NCI-H748 (cell line): ENCODE results near the gene UGT2B7.
"Not testable (repeated sequence)": the region's sequence is repeated elsewhere in the genome, so short reads cannot be mapped to it uniquely, and the experiment has no call there.

Experiments used
- DNase-seq: peaks from one replicate; lab custom pipeline; 2025; ENCODE audit not compliant: unreplicated experiment; lab: John Stamatoyannopoulos, UW

The UGT2B7 gene

GRCh38 chr4:69078852-69079251 is 17.4 kb upstream of the UGT2B7 start:
- DNase-seq, result peak; percentile 15

- DNase-seq, result no peak
Measured at GRCh38 chr4:69088473-69088872, 7.8 kb upstream of the UGT2B7 start.

- DNase-seq, result no peak
Measured at GRCh38 chr4:69089388-69089787, 6.9 kb upstream of the UGT2B7 start.

- DNase-seq, result peak; percentile 86
Measured at GRCh38 chr4:69092190-69092589, 4.1 kb upstream of the UGT2B7 start.

GRCh38 chr4:69092980-69093568 is 3.2 kb upstream of the UGT2B7 start:
- no peak for DNase-seq

- DNase-seq, result no peak
Measured at GRCh38 chr4:69093681-69094080, 2.6 kb upstream of the UGT2B7 start.

- DNase-seq, result no peak
Measured at GRCh38 chr4:69095301-69095731, 958 bp upstream of the UGT2B7 start.

GRCh38 chr4:69096810-69097209 is 536 bp downstream of the UGT2B7 start:
- DNase-seq, result no peak

- peak; percentile 36 for DNase-seq
Measured at GRCh38 chr4:69098470-69098869, 2.2 kb downstream of the UGT2B7 start.

GRCh38 chr4:69099910-69100309 is 3.6 kb downstream of the UGT2B7 start:
- DNase-seq, result no peak

GRCh38 chr4:69102668-69103067 is 6.4 kb downstream of the UGT2B7 start:
- not testable (repeated sequence) for DNase-seq

- no peak for DNase-seq
Measured at GRCh38 chr4:69104719-69105275, 8.5 kb downstream of the UGT2B7 start.

GRCh38 chr4:69115151-69115850 is 19.0 kb downstream of the UGT2B7 start:
- DNase-seq, result not testable (repeated sequence)

- no peak for DNase-seq
Measured at GRCh38 chr4:69115851-69116213, 19.6 kb downstream of the UGT2B7 start.

GRCh38 chr4:69116645-69117321 is 20.5 kb downstream of the UGT2B7 start:
- DNase-seq, result no peak

GRCh38 chr4:69120870-69121269 is 24.6 kb downstream of the UGT2B7 start:
- no peak for DNase-seq

- no peak for DNase-seq
Measured at GRCh38 chr4:69122476-69122875, 26.2 kb downstream of the UGT2B7 start.

- no peak for DNase-seq
Measured at GRCh38 chr4:69124941-69125340, 28.7 kb downstream of the UGT2B7 start.

- no peak for DNase-seq
Measured at GRCh38 chr4:69126024-69126423, 29.8 kb downstream of the UGT2B7 start.

- no peak for DNase-seq
Measured at GRCh38 chr4:69133993-69134392, 37.7 kb downstream of the UGT2B7 start.

GRCh38 chr4:69134471-69134870 is 38.2 kb downstream of the UGT2B7 start:
- no peak for DNase-seq

GRCh38 chr4:69141320-69141719 is 45.0 kb downstream of the UGT2B7 start:
- no peak for DNase-seq
